CD14-positive monocyte (primary cell): ENCODE data around the gene LRRC1. TPM values are rescaled to one million over a fixed set of nuclear protein-coding genes. Genes with fewer than 3 reads are reported as not detected.

Source experiments
- DNase-seq, 3 donors: peaks; one replicate each; pipeline ENCODE4 v3.0.0-alpha.2; 2011 to 2022
- H2AFZ ChIP-seq: 2 replicates; pipeline ENCODE4 v1.6.0; 2012; ENCODE audit warnings: mild to moderate bottlenecking, low read depth, low read length, inconsistent platforms; ENCODE audit not compliant: insufficient read depth, poor library complexity, severe bottlenecking
- H3K27ac ChIP-seq, 2 donors: 1 replicate in 1 of 2; 2 replicates in 1 of 2; pipeline ENCODE4 v1.5.1; 2012 to 2013; ENCODE audit warnings: low read length in 2 of 2, control low read depth in 1 of 2, inconsistent platforms in 1 of 2, low read depth in 1 of 2, mild to moderate bottlenecking in 1 of 2
- H3K27me3 ChIP-seq, 2 donors: one replicate each; pipeline versions ENCODE4 v1.6.0 to v1.6.1; 2011 to 2013; ENCODE audit warnings: low read length in 2 of 2; ENCODE audit not compliant: control insufficient read depth in 2 of 2, insufficient read depth in 2 of 2
- H3K36me3 ChIP-seq, 2 donors: replicated peaks in 1 of 2; 1 replicate in 1 of 2; 2 replicates in 1 of 2; pipeline versions ENCODE4 v1.5.1 to v1.6.1; 2012 to 2013; ENCODE audit warnings: low read length in 2 of 2, control low read depth in 1 of 2, inconsistent platforms in 1 of 2, mild to moderate bottlenecking in 1 of 2; ENCODE audit not compliant: insufficient read depth in 2 of 2, control insufficient read depth in 1 of 2
- H3K4me1 ChIP-seq, 2 donors: 1 replicate in 1 of 2; 2 replicates in 1 of 2; pipeline versions ENCODE4 v1.5.1 to v1.6.1; 2012 to 2013; ENCODE audit warnings: low read length in 2 of 2, control low read depth in 1 of 2, inconsistent platforms in 1 of 2, mild to moderate bottlenecking in 1 of 2, moderate library complexity in 1 of 2; ENCODE audit not compliant: insufficient read depth in 2 of 2, control insufficient read depth in 1 of 2
- H3K4me2 ChIP-seq: replicated peaks from 2 replicates; pipeline ENCODE3; 2012; ENCODE audit warnings: low read length, moderate library complexity, mild to moderate bottlenecking; ENCODE audit not compliant: poor library complexity, severe bottlenecking; ENCODE audit errors: extremely low read depth
- H3K4me3 ChIP-seq, 3 experiments: fragments of 200-600 bp in 1 of 3; sonication (generic) in 1 of 3; replicated peaks in 1 of 3; 1 replicate in 2 of 3; 2 replicates in 1 of 3; pipeline ENCODE4 v1.5.1; 2011 to 2013; ENCODE audit warnings: low read length in 3 of 3, mild to moderate bottlenecking in 3 of 3, control low read depth in 2 of 3, low read depth in 2 of 3, inconsistent platforms in 1 of 3, moderate library complexity in 1 of 3
- H3K79me2 ChIP-seq: 2 replicates; pipeline ENCODE4 v1.6.0; 2012; ENCODE audit warnings: mild to moderate bottlenecking, control low read depth, inconsistent platforms, low read length, moderate library complexity; ENCODE audit not compliant: insufficient read depth
- H3K9ac ChIP-seq: 2 replicates; pipeline ENCODE4 v1.6.0; 2017; ENCODE audit warnings: low read length, mild to moderate bottlenecking; ENCODE audit not compliant: insufficient read depth, poor library complexity, severe bottlenecking
- H3K9me3 ChIP-seq, 2 donors: replicated peaks in 1 of 2; 1 replicate in 1 of 2; 2 replicates in 1 of 2; pipeline versions ENCODE4 v1.5.1 to v1.6.1; 2012 to 2013; ENCODE audit warnings: low read length in 2 of 2, control low read depth in 1 of 2; ENCODE audit not compliant: control insufficient read depth in 1 of 2, insufficient read depth in 1 of 2
- H4K20me1 ChIP-seq: 2 replicates; pipeline ENCODE4 v1.6.0; 2012; ENCODE audit warnings: mild to moderate bottlenecking, low read length, control low read depth, moderate library complexity; ENCODE audit not compliant: insufficient read depth
- H3K27ac Mint-ChIP-seq, 7 donors: one replicate each; pipeline ENCODE4 v1.8.0; 2020; ENCODE audit warnings: mild to moderate bottlenecking in 7 of 7, mixed read lengths in 7 of 7, moderate library complexity in 6 of 7, inconsistent platforms in 2 of 7
- H3K27me3 Mint-ChIP-seq, 3 donors: one replicate each; pipeline ENCODE4 v1.8.0; 2021 to 2022; ENCODE audit warnings: low read depth in 3 of 3, mild to moderate bottlenecking in 3 of 3, mixed read lengths in 3 of 3, moderate library complexity in 3 of 3, inconsistent platforms in 1 of 3
- H3K36me3 Mint-ChIP-seq, 2 donors: one replicate each; pipeline ENCODE4 v1.8.0; 2020; ENCODE audit warnings: mixed read lengths in 2 of 2, inconsistent platforms in 1 of 2, mild to moderate bottlenecking in 1 of 2
- H3K4me1 Mint-ChIP-seq: one replicate; pipeline ENCODE4 v1.8.0; 2020; ENCODE audit warnings: mild to moderate bottlenecking, mixed read lengths
- H3K4me3 Mint-ChIP-seq, 2 donors: one replicate each; pipeline ENCODE4 v1.8.0; 2020; ENCODE audit warnings: mild to moderate bottlenecking in 2 of 2, mixed read lengths in 2 of 2, moderate library complexity in 1 of 2
- H3K9me3 Mint-ChIP-seq, 7 donors: one replicate each; pipeline ENCODE4 v1.8.0; 2020 to 2022; ENCODE audit warnings: mixed read lengths in 7 of 7, mild to moderate bottlenecking in 6 of 7, moderate library complexity in 6 of 7, inconsistent platforms in 2 of 7
- CTCF ChIP-seq: fragments of 200-600 bp; IDR thresholded peaks from one replicate; pipeline ENCODE4 v1.8.0; 2022; ENCODE audit warnings: antibody characterized with exemption, mild to moderate bottlenecking
- WGBS: methylation state at CpG from one replicate; pipeline ENCODE4 v1.1.5; 2013; ENCODE audit warnings: missing lambda C conversion rate; ENCODE audit not compliant: insufficient coverage; 5-methylcytosine and 5-hydroxymethylcytosine counted together
- intact Hi-C, 2 donors: fragments of 100-400 bp; cut with micrococcal nuclease; formaldehyde crosslinking; loops; one replicate each; pipeline versions ENCODE4 v1.15.0 to v1.15.1; 2023
- polyA plus RNA-seq, 3 donors: library from polyadenylated mRNA; depleted of rRNA in 1 of 3; unstranded in 2 of 3; stranded (reverse) in 1 of 3; fragments of 300-500 nt in 2 of 3; fragments of >200 nt in 1 of 3; fragmentation: Illumina TruSeq in 2 of 3; gene quantifications; 1 replicate in 2 of 3; 2 replicates in 1 of 3; pipeline ENCODE4 v1.2.3, GENCODE V29; 2012 to 2021

The LRRC1 gene
- polyA plus RNA-seq, 3 donors = 0.18 to 1.6 (median 0.92) TPM

GRCh38 chr6:53830366-53830765, 35.6 kb downstream of the LRRC1 start:
- WGBS = no CpG with 5 or more reads among the region's 1 CpG
- H3K9ac ChIP-seq = no peak overlapping the region
- H3K4me3 ChIP-seq = no peak overlapping the region
- TF ChIP-seq CTCF = no peak
- no peaks in the 10 kb centered on the region for H3K36me3 ChIP-seq
- Mint-ChIP-seq H3K36me3 (no peaks in the 10 kb centered on the region), H3K9me3 (no peaks in the 10 kb centered on the region), H3K27me3 (no peaks in the 10 kb centered on the region), H3K4me3 (no peak overlapping the region), H3K27ac (no peak overlapping the region), H3K4me1 (peaks cover 4% of the 10 kb centered on the region)
- H3K79me2 ChIP-seq = no peaks in the 10 kb centered on the region
- H3K4me2 ChIP-seq = no peak overlapping the region
- DNase-seq = no peak
- H3K9me3 ChIP-seq = no peaks in the 10 kb centered on the region
- H3K27me3 ChIP-seq = no peaks in the 10 kb centered on the region
- H3K27ac ChIP-seq = no peak overlapping the region
- no peaks in the 10 kb centered on the region for H3K4me1 ChIP-seq
- no peaks in the 10 kb centered on the region for H4K20me1 ChIP-seq
- intact Hi-C loops = no loop called here
- no peak overlapping the region for H2AFZ ChIP-seq

GRCh38 chr6:53831081-53831869, 36.5 kb downstream of the LRRC1 start:
- DNase-seq = no peak
- TF ChIP-seq CTCF = no peak
- Mint-ChIP-seq H3K4me1 (peaks cover 4% of the 10 kb centered on the region), H3K36me3 (no peaks in the 10 kb centered on the region), H3K27me3 (no peaks in the 10 kb centered on the region), H3K4me3 (no peak overlapping the region), H3K9me3 (no peaks in the 10 kb centered on the region), H3K27ac (no peak overlapping the region)
- Histone ChIP-seq H3K9ac (no peak overlapping the region), H4K20me1 (no peaks in the 10 kb centered on the region), H3K4me2 (no peak overlapping the region), H3K27ac (no peak overlapping the region), H3K4me3 (no peak overlapping the region), H3K27me3 (no peaks in the 10 kb centered on the region), H3K4me1 (no peaks in the 10 kb centered on the region), H3K9me3 (no peaks in the 10 kb centered on the region), H2AFZ (no peak overlapping the region), H3K79me2 (no peaks in the 10 kb centered on the region), H3K36me3 (no peaks in the 10 kb centered on the region)
- intact Hi-C loops = no loop called here
- WGBS = no CpG with 5 or more reads among the region's 5 CpGs
